Medulla oblongata (tissue), 1 donor: ENCODE results near the gene ZNF101.
A peak's percentile ranks its signal among the peaks of the same experiment; 100 is the strongest.

Source experiments
- DNase-seq: peaks from one replicate; pipeline ENCODE4 v3.0.0-alpha.2; 2015; ENCODE audit errors: extremely low spot score

The ZNF101 gene

DNA sequence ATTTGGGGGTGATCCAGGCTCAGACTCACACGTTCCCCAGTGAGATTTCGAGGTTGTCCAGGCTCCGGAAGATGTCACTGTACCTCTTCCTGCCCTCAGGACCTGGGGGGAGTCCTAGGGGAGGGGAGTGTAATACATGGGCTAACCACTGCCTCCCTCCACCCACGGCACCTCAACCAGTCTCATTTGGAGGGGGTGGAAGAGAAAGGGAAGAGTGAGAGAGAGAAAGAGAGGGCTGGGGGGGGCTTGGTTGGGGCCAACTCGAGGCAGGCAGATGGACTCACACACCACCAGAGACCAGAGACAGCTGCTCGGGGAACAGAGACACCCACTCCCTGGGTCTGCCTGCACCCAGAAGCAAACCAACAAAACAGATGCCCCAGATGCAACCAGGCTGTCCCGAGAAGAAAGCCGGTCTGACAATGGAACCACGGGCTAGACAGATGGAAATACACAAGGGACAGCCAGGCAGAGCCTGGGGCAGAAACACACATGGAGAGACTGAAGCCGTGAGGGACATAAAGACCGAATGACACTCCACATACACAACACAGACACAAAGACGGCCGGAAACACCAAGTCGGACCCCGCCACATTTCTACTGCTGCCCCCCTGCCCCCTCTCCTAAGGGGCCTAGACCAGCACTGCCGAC, 26.0 kb upstream of the ZNF101 start:
- no peak for DNase-seq

GRCh38 chr19:19643158-19644053, 25.2 kb upstream of the ZNF101 start, which contains the start of gene GMIP:
Gene GMIP (minus strand): TSS chr19:19643657. CDS start chr19:19643529, 128 bp downstream.
- peak; percentile 60 for DNase-seq

DNA sequence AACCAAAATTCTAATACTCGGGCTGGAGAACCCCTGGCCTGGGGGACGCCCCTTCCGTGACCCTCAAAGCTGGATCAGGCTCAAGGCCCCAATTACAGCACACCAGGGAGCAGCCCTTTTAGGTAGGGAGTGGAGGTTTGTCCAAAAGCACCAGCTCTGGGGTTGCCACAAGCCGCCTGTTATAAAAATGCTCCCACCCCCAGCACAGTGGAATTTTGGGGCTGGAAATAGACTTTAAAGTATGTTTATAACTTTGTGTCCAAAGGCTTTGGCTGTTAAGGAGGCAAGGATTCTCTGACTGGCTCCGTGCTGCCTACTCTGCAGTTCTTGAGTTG, 24.6 kb upstream of the ZNF101 start:
- DNase-seq, result no peak

GRCh38 chr19:19645233-19645870, 23.3 kb upstream of the ZNF101 start:
- DNase-seq, result no peak

- no peak for DNase-seq
These were observed 21.4 kb upstream of the ZNF101 start for GRCh38 chr19:19647037-19647835.

- DNase-seq, result no peak
These were observed 19.5 kb upstream of the ZNF101 start for GRCh38 chr19:19649155-19649554.

DNA sequence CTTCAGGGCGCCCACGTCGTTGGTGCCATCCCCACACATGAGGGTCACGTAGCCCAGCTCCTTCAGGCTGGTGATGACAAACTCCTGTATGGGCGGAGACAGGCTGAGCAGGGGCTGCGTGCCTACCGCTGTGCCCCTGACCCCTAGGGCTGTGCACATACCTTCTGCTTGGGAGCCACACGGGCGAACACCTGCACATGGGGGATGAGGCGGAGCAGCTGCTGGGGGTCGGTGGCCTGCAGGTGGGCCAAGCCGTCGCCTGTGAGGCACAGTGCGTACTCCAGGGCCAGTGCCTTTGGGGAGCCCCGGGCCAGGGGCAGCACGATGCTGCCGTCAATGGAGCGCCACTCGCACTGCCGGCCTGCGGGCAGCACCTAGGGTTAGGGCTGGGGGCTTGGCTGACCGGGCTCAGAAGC, 19.1 kb upstream of the ZNF101 start:
- DNase-seq, result no peak

GRCh38 chr19:19650331-19650730, 18.3 kb upstream of the ZNF101 start:
- DNase-seq, result no peak

DNA sequence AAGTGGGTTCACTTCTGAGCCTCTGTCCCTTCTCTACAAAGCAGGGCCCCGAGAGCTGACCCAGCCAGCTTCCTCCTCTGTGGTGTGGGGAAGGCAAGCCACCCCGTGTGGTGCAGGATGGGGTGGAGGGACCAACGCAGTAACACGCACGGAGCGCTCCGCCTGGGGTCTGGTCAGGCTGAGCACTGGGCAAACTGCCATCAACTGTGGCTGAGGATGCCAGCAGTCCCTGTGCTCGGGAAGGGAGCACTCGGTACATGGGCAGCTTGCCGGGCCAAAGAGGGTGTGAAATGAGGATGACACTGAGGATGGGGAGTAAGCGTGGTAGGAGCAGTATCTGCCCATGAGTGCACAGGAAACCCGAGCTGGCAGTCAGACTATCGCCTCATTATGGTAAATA, 17.6 kb upstream of the ZNF101 start:
- peak; percentile 72 for DNase-seq

DNA sequence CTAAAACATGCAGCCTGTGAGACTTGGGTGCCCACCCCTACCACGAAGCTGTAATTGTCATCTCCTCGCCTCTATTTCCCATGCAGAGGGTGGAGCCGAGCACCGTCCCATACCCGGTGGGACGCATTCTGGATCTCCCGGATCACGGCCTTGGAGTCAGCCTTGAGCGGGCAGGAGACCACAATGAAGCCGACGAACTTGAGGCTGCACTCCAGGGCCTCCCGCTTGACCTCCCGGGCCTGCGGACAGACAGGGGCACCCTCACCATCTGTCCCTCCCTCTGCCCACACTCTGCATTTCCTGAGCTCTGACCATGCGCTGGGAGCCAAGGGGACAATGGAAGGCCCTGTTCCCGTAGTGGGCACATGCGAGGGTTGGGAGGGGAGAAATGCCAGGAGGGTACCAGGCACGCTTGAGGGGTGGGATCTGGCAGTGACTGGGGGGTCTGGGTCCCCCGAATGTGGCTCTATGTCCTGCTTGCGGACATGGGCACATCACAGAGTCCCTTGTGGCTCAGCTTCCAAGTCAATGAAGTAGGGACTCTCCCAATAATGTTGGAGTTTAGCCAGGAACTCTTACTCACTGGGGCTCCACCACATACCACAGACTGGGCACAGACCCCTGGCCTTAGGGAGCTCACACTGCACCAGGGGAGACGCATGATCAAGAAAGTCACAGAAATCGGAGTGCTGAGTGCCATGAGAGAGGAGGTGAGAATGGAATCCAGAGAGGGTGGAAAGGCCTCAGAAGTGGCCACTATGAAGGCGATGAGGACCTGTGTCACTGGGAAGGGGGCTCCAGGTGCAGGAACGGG, 15.9 kb upstream of the ZNF101 start:
- DNase-seq, result no peak

- DNase-seq, result no peak
These were observed 15.0 kb upstream of the ZNF101 start for GRCh38 chr19:19653597-19654147.

GRCh38 chr19:19654441-19654840, 14.2 kb upstream of the ZNF101 start:
- DNase-seq, result no peak

GRCh38 chr19:19655051-19655594, 13.5 kb upstream of the ZNF101 start:
- DNase-seq, result no peak

DNA sequence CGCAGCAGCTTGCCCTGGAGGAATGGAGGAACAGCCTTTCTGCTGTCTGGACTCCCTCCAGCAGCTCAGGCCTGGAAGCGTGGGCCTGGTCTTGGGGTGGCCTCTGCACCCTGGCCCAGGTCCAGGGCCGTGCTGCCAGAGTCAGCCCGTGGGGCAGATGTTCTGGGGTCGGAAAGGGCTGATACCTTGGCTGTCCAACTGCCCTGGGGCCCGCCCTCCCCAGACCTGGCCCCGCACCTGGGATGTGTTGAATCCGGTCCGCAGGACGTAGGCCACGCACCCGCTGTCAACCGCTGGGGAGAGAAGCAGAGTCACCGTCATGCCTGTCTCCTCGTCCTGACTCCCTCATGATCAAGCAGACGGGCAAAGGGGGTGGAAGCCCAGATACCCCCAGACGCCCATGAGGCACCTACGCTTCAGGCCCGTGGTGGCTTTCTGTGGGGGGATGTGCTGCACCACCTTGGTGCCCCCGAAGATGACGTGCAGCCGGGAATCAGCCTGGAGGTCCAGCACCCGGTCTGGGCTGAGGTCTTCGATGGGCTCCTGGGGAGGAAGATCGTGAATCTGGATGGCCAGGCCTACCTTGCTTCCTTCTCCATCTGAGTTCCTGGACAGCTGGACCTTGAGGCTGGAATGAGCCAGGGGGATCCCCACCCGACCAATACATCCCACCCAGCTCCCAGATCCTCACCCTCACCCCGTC, 12.8 kb upstream of the ZNF101 start:
- DNase-seq, result no peak

DNA sequence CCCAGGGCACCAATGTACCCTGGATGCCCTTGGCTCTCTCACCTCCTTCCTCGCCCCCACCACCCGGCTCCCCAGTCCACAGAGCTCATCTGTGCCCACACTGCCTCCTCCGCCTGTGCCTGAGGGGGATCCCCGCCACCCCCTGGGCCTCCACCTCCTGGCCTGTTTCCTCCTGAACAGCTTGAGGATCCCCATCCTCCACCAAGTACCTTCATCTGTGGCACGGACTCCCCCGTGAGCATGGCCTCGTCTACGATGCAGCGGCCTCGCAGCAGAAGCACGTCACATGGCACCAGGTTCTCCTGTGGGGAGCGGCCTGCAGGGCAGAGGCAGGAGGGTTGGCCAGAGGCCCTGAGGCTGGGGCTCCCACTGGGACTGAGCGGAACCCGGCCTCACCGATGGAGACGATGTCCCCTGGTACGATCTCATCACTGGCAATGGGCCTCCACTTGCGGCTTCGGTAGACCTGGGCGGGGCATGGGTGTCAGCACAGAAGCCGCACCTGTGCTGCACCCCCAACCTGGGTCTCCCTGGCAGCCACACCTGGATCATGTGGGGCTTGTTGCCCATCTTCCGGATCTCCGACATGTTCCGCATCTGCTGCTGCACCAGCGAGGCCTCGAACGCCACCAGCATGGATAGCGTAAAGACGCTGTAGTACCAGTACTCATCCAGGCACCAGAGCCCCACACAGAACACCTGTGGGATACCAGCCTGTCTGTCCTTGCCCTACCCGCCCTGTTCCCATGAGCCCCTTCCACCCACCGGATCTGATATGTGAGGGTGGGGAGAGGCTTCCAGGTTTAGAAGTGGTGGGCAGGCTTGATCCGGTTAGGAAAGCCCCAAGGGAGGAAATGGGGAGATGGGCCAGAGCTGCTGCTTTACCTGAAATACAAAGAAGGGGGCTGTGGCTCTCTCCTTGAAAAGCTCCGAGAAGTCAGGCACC, 11.9 kb upstream of the ZNF101 start:
- no peak for DNase-seq

- DNase-seq, result no peak
These were observed 11.2 kb upstream of the ZNF101 start for GRCh38 chr19:19657397-19657783.

GRCh38 chr19:19659646-19660245, 8.9 kb upstream of the ZNF101 start:
- no peak for DNase-seq

GRCh38 chr19:19661141-19661674, 7.4 kb upstream of the ZNF101 start:
- no peak for DNase-seq
